Amniotic stem cell (primary cell): ENCODE measurements around the gene TMPRSS13.

Source experiments
- DNase-seq: peaks from one replicate; lab custom pipeline; 2025; lab: John Stamatoyannopoulos, UW

TMPRSS13 gene

GRCh38 chr11:117855912-117856651 is 73.1 kb downstream of the TMPRSS13 start:
- no peak for DNase-seq

DNA sequence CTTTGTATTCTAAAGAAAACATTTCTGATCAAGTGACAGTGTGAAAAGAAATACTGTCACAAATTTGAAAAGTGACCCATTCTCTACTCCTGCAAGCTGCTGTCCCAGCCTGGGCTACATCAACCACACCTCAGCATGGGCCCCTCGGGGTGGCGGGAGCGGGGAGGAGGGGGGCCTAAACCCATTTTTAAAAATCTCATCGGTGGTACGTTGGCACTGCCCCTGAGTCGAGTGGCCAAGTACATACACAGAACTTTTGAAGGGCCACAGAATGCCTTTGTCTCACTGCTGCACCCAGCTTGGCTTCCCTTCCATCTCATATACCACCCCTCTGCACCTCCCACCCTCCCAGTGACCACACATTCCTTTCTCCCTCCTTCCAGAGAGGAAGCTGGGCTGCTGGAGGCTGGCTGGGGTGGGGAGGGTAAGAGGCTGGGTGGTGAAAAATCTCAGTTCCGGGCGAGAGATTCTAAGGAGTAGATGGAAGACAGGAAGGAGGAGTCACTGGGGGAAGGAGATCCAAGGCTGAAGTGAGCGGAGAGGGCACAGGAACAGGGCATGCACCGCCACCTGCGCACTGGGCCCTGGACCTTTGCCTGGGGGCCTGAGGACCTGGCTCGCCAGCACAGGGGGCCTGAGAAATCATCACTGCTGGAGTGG is 73.9 kb downstream of the TMPRSS13 start:
- no peak for DNase-seq

DNA sequence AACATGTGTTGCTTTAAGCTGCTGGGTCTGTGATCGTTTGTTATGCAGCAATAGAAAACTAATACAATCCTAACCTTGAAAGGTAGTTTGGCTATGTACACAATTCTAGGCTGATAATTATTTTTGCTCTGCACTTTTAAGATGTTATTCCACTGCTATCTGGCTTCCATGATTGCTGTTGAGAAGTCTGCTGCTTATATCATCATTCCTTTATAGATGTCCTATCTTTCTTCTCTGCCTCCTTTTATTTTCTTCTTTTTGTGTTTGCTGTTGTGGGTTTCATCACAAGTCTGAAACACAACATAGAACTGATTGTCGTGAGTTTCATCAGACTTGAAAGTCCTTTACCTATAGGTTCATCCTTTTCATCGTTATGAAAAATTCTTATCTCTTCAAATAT is 76.9 kb downstream of the TMPRSS13 start:
- no peak for DNase-seq

- no peak for DNase-seq
Observed at GRCh38 chr11:117851852-117852251, 77.3 kb downstream of the TMPRSS13 start.

- DNase-seq: no peak
Observed at GRCh38 chr11:117851106-117851505, 78.1 kb downstream of the TMPRSS13 start.
